Kasumi-1 (cell line): ENCODE measurements around the gene CEP41.

ENCODE experiments used
- DNase-seq, 2 experiments: peaks; one replicate each; lab custom pipeline; 2025; lab: John Stamatoyannopoulos, UW

CEP41 gene

DNA sequence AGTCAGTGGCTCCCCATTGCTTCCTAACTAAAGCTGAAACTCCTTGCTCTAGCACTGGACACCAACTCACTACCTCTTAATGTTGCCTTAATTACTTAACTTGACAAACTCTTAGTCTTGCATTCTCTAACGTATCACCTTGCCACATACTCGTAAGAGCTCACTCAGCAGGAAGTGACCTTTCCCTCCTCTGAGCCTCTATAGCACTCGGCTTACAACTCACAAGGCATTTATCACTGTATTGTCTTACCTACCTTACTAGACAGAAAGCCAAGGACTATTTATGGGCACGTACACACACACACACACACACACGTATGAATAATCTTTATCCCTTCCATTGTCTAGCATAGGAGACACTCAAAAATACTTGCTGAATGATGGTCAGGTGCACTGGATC lies 21.2 kb downstream of the CEP41 start:
- DNase-seq, result no peak

DNA sequence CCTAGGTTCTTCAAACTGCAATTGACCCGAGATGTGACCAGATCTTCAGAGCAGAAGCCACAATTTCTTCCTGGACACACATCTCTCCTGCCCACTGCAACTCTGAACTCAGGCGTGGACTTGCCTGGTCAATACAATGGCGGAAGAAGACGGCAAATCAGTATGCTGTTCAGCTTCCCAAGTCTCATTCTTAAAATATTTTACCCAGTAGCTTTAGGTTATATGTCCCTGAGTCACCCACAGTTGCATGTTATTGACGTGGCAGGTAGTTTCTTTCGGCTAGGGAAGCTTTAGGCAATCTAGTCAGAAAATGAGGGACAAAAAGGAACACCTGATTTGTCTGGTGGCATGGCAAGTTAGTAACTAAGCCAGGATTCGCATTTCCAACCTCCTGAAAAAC lies 22.5 kb downstream of the CEP41 start:
- no peak for DNase-seq

DNA sequence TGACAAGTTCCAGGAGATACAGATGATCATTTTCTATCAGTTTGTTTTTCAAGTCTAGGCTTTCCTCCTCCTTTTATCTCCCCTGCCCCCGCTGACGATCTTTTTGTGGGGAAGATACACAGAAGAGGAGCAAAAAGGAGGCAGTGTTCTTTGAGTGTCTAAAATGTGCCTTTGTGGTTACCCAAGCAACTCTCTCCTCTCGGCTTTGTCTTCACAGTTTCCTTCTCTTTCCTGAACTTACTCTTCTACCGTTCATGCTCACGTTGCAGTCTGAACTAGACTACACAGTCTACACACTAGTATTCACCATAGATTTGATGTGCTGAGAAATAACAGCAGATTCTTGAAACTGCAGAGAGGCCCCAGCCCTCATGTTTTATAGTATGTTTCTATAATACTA lies 23.6 kb downstream of the CEP41 start:
- peak; percentile 55 to 76 for DNase-seq

DNA sequence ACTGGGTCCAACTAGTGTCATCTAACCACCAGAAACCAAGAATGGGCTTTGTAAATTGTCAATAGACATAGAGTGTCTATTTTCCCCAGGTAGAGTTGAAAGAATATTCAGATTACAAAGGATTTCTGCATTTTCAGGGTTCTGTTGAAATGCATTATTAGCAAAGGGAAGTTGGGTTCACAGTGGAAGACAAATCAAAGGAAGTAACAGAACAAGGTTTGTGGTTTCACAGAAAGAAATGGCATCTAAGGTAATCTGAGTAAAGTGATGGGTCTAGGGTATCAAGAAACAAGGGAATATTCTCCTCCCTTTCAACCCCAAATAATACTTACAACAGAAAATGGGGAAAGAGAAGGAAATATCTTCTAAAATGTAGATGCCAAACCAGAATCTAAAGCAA lies 25.8 kb downstream of the CEP41 start:
- DNase-seq, result peak; percentile 16 to 46

DNA sequence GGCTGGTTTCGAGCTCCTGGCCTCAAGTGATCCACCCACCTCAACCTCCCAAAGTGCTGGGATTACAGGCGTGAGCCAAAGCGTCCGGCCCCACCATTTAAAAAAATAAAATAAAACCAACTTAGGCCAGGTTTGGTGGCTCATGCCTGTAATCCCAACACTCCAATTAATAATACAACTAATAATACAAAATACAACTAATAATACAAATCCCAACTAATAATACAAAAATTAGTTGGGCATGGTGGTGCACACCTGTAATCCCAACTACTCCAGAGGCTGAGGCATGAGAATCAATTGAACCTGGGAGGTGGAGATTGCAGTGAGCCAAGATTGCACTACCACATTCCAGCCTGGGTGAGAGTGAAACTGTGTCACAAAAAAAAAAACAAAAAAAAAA lies 27.6 kb downstream of the CEP41 start:
- no peak for DNase-seq

DNA sequence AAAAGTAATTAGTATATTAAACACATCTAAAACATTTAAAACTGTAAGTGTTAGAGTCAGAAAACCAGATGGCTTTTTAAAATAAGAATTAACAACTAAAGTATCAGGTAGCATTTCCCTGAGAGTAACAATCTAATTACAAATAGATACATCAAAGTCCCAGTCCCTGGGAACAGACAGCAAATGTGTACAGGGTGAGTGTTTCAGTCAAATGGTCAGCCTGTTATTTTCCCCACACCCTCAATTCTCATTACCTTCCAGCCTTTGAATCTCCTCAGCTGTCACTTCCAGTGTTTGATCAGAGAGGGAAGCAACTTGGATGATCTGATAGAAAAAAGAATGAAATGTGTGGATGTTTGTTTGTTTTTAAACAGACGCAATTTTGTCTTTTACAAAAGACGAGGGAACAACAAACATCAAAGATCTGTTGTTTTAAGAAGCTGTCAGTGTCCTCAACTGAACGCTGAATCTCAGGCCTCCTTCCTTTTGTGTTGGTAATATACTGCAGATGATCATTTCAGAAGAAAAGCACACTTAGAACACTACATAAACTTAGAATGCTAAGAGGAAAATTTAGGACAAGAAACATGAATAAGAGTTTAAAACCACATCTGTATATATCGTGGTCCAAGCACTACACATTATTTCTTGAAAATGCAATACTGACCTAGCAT lies 29.8 kb downstream of the CEP41 start:
- no peak for DNase-seq

DNA sequence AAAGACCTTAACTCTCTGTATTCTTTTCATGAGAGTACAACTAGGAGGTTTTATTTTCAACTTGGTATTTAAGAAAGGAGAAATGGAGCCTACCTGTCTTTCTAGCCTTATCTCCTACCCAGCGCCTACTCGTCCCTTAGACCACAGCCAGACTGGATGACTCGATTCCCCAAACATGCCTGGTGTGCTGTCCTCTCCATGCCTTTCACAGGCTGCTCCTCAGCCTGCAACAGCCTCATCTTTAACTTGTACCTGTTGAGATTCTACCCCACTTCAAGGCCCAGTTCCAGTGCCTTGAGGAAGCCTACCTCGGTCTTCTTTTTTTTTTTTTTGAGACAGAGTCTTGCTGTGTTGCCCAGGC lies 31.1 kb downstream of the CEP41 start:
- no peak for DNase-seq

DNA sequence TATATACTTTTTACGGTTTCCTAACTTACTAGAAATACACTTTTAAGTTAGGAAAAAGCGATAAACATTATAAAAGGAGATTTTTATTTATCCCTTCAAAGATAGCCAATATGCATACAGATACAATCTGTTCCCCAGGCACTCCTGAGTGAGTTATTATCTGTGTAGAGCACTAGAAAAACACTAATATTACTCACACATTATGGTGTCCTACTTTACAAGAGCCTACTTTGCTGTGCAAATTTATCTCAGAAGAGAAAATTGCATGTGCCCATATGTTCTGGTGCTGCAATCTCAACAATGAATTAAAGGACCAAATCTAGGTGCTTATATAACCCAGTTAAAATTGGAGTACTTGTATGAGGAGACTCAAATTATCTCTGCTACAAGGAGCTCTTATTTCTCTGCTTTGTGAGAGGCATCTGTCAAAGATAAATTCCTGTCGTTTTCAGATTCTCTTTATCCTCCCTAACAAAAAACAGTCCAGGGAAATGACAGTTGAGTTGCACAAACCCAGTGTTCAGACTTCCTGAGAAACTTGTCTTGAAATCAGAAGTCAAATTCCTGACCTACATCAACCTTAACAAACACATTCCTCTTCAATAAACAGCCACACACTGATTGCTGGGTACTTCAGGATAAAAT lies 31.6 kb downstream of the CEP41 start:
- peak; percentile 12 to 16 for DNase-seq

DNA sequence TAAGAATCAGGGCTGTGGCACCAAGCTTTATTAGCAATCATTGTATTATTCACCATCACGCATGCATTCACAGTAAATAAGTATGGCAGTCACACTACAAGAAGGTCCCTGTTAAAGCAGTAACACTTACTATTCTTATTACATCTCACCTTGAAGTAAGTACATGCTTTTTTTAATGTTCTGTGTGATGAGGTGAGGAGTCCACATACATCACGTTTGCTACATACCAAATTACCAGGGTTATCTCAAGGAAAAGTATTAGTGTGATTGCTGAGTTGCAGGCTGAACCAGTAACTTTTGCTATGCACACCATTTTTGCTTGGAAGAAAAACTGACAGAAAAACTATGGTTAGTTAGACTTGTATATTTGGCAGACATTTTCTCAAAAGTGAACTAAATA lies 35.8 kb downstream of the CEP41 start:
- DNase-seq, result no peak

DNA sequence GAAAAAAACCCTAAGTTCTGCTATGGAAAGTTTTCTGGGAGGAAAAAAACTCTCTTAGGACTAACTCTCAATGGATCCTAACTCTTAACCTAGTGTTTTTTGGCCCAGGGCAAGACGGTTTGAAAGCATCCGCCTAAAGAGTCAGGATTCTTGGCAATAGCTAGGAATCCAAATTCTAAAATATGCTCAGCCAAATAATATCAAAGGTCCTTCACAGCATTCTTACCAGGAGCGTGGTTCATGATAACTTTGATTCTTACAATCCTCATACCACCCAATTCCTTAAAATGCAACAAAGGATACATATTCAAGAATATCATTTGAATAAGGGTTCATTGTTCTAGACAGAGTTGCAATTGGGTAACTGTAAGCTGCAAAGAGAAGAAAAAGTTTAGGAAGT lies 39.2 kb downstream of the CEP41 start:
- DNase-seq, result no peak

DNA sequence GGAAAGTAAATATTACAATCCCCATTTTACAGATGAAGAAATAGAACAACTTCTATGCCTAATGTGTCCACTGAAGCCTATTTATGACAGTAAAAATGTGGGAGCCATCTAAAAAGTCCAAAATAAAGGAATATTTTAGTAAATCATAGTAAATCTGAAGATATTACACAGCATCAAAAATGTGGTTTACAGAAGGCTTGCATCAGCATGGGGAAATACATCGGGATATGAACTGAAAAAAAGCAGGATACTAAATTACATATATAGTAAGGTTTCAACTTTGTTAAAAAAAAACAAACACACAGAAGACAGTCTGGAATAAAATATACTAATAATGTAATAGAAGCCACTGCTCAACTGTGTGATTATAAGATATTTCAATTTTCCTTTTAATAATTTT lies 39.7 kb downstream of the CEP41 start:
- DNase-seq, result no peak

DNA sequence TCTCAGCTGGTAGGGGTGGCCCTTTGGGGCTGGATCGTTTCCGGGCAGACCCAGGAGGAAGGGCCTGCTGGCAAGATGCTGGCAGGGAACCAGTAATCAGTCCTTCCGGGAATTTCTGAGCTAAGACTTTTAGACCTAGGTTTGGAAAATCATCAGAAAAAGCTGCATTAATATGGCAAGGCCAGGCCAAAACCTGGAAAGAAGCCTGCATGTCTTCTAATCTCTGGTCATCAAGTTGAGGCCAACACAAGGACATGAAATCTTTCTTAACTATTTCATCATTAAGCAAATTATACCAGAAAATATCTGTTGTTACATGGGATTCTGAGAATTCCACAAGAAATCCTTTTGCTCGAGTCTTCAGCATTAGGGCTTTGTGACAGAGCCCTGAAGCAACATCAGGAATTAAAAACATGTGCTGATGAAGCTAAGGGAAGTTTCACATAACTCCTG lies 40.7 kb downstream of the CEP41 start:
- DNase-seq, result no peak

DNA sequence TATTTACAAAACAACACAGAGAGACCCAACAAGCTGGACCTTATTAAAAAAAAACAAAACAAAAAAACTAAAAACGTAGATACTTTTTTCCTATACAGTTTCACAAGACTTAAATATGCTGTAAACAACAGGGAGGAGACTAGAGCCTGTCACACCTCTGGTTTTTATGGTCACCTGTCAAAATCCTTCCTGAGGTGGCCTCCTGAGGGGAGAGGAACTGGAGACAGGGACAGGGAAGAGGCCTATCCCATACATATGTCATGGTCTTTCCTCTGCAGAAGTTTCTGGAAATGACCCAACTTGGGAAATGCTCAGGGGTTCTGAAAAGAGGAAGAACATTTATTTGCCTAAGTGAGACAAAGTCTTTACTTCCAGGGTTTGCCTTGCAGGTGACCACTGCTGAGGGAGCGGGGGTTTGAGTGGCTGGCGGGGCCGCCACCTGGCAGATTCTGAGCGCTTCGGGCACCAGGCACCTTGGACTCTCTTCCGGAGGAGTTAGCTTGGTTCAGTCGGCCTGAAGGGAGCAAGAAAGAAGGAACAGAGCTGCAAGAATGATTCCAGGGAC lies 42.2 kb downstream of the CEP41 start:
- peak in 1 of 2 experiments; percentile 13 for DNase-seq

DNA sequence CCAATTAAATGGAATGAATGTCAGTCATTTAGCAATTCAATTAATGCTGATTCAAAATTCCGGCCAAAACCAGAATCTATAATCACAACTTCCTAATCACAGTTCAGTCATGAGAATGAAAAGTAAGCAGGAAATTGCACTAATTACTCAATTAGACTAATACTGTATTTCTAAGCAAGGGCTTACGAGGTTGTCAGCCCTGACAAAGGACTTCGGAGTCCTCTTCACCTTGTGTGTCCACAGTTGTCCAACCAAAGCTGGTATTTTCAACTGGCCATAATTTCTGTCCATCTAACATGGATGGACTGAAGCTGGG lies 43.1 kb downstream of the CEP41 start:
- DNase-seq, result no peak

DNA sequence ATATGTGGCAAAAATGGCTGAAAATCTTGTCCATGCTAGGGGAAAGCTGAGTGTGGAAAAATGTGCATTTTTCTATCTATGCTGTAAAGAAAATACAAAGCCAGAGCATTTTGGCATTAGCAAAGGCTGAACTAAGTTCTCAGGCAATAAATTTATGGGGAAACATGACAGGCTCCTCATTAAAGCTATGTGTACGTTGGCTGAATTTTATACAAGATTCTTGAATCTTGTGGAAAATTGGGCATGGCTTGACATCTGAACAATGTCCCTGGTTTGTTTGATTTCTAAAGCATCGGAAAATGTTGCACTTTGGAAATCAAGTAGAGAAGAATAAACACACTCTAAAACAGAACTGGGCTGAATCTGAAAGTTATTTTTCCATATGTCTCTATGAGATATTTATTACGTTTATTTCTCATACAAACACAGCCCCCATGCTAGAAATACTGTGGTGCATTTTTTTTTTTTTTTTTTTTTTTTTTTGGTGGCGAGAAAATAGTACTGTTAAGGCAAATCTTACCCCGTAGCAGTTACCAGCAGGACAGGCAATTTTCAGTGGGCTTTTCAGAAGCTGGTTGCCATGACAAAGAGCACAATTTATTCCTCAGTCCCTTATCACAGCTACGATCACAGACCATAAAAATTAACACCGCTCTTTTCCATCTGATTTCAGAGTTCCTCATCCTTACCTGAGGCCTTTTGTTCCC lies 43.6 kb downstream of the CEP41 start:
- DNase-seq, result no peak

DNA sequence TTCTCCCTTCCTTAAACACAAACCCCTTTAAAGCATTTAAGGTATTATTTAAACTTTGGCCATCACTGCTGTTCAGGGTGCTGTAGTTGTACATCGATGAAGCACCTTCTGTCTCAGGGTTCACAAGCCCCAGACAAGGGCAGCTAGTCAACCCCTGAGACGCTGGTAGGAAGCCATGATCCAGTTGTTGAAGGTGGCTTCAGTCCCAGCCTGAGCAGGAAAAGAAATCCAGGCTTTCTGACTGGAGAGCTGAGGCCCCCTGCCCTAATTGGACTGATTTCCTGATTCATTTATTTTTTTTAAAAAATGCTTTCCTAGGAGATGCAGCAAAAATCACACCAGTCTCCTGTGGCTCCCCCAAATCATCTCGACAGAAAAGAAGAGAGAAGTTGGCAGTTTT lies 44.7 kb downstream of the CEP41 start:
- DNase-seq, result no peak

DNA sequence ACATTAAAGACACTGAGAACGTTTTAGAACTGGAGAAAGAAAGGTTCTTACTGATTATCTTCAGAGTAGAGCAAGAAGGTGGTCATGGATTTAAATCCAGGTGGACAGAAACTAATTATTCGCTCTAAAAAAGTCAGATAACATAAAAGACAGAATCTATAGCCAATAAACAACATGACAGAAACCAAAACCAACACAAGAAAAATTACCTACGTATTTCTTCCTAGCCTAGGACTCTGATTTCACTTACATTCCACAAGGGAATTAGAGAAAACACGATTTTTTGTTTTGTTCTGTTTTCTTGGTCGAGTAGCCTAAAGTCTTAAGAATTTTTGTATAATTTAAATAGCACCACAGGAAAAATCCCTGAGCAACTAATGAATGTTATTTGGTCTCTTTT lies 45.4 kb downstream of the CEP41 start:
- DNase-seq, result no peak

DNA sequence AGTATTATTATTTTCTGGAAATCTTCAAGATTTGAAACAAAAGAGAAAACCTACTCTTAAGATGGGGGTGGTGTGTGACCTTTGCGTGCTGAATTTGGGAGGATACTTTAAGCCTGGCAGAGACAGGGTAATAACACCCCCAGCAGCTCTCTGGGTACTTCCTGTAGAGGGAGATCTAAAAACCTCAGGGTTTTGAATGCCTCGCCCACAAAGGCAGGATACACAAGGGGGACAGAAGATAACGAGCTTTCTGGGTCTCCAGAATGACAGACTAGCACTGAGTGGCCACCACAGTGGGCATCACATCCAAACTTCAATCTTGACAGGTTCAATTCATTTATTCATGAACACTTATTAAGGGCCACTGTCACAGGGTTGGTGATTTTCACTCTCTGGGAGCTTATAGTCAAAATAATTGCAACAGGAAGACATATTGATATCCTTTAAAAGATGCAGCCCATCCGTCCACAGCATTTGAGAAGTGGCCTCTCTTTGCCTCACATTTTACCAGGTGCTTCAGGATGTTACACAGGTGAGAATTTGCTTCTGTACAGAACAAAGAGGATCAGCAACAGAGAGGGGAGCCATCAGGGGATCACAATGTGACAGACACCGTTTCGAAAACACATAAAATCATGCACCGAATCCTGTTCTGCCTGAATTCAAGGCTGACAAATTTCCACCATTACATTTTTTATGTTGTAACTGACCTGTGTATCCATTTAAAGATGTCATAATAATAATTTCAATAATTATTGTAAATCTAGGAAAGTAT lies 46.2 kb downstream of the CEP41 start:
- DNase-seq, result peak; percentile 74 to 78

DNA sequence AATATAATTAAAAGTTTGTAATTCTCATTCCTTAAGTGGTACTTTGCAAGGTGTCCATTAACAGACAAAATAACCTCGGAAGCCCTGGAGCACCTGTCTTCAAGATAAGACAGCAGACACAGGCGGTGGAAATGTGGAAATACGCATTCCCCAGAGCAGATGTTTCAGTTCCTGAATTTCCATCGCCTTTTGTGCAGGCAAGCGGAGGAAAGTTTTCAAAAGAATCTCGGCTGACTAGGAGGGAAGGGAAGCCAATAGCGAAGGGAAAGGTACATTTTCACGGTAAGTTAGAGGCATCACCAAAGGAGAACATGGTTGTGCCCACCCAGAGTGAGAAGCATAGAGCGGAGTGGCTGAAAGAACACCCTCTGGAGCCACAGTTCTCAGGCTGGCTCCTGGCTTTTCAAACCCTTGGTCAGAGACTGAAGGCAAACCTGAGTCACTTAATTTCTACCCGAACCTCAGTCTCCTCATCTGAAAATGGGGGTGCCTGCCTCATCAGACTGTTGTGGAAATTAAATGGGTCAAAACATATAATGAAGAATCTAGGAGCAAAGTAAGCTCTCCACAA lies 46.9 kb downstream of the CEP41 start:
- DNase-seq, result peak; percentile 56 to 66

DNA sequence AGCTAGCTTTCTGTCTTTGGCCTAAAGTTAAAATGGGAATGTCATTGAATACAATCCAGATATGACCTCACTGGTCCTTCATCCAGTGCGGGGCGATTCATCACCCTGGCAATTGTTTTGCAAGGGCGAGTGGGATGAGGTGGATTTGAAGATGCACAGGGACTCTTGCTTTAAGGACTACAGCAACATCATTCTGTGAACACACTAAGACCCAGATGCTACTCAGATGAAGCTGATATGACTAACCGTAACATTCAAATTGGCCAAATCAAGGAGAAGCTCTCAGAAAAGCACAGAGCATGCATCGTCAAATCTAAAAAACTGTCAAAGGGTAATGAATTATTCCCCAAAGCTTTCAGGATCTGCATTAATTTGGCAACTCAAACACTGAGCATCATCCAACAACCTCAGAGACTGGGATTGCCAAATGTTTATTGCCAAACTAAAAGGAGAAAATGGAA lies 47.7 kb downstream of the CEP41 start:
- DNase-seq, result no peak

DNA sequence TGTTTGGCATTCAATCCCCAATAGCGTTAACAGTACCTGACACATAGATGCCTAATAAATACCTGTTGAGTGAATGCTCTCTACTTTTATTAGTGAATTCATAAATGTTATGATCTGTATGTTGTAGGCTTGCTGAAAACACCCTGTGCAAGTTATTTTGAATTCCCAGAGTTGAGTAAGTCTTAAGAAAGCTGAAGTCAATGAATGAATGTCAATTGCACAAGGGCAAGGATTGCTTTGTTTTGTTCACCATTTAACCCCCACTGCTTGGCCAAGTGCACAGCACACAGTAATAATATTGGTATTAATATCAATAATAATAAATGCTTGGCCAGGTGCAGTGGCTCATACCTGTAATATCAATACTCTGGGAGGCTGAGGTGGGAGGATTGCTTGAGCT lies 50.3 kb downstream of the CEP41 start:
- no peak for DNase-seq

DNA sequence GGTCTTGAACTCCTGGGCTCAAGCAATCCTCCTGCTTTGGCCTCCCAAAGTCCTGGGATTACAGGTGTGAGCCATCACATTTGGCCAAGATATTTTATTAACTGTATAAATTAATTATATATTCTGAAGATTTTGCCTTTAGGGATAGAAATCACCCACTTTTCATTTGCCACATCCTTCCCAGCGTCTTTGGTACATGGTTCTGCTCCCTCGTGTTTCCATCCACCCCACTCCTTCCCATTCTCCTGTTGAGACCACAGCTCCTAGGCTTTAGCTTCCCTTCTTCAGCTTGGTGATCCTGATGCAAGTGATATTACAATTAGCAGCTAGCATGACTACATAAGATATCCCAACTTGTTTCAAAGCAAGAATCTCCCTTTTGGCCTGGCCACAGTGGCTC lies 52.1 kb downstream of the CEP41 start:
- no peak for DNase-seq
